ENCODE data around the gene C3orf22. TPM values are rescaled to one million over a fixed set of nuclear protein-coding genes. Genes with fewer than 3 reads are reported as not detected.

C3orf22 gene
- total and polyA plus RNA-seq, 9 of the 15 experiments (the other 6 are each of a cell fraction or from before 2014, with no cell fraction given): not detected

- POLR2A ChIA-PET: no interaction called here
Observed at GRCh38 chr3:126516152-126516935, 42.4 kb downstream of the C3orf22 start.

More at GRCh38 chr3:126516152-126516935, 42.4 kb downstream of the C3orf22 start:
- WGBS (ENCODE audit: insufficient coverage, low coverage, missing lambda C conversion rate): 0% methylated on average over 2 of the region's 6 CpGs
- in situ Hi-C loops (cut with MboI) (no loop called here), intact Hi-C loops (cut with micrococcal nuclease) (no loop called here)
- H4K20me1 ChIP-seq (replicated peaks; ENCODE audit: control insufficient read depth, insufficient read depth, low read length): no peaks in the 10 kb centered on the region
- CTCF ChIA-PET (ENCODE audit: low intra/inter-chr PET ratio): no interaction called here
- H3K27me3 ChIP-seq (ENCODE audit: control insufficient read depth in 2 of 2, insufficient read depth in 2 of 2, low read length in 2 of 2): peaks cover 2 to 30% of the 10 kb centered on the region in 2 experiments; a peak in 3 of 5 replicates
- no peaks in the 10 kb centered on the region for H3K9me3 ChIP-seq (replicated peaks; ENCODE audit: control insufficient read depth, insufficient read depth, low read depth, low read length)
- no peak overlapping the region for H3K4me2 ChIP-seq (ENCODE audit: insufficient read depth, low read length)
- H3K4me1 ChIP-seq (replicated peaks in 1 of 2; ENCODE audit: control insufficient read depth in 2 of 2, insufficient read depth in 2 of 2, low read length in 2 of 2): no peaks in the 10 kb centered on the region
- no peak overlapping the region for H3K4me3 ChIP-seq
- no peaks in the 10 kb centered on the region for H3K79me2 ChIP-seq (ENCODE audit: control insufficient read depth, insufficient read depth, low read length)
- no peaks in the 10 kb centered on the region for H3K36me3 ChIP-seq (ENCODE audit: control insufficient read depth, insufficient read depth, low read length)
- no peak for TF ChIP-seq RFX7 (CRISPR knock-in tag; IDR thresholded peaks at IDR 0.05)
- no peak for TF ChIP-seq TBL1XR1 (IDR thresholded peaks at IDR 0.05; ENCODE audit: low read length in 2 of 2)
- no peak for TF ChIP-seq ZNF23 (CRISPR knock-in tag; IDR thresholded peaks at IDR 0.05)
- TF ChIP-seq HEY1 (CRISPR knock-in tag; IDR thresholded peaks at IDR 0.05; ENCODE audit: borderline replicate concordance): no peak
- no peak for TF ChIP-seq HES1 (IDR thresholded peaks at IDR 0.05; ENCODE audit: low read depth)
- DNase-seq (ENCODE audit: extremely low read depth in 1 of 4, low spot score in 3 of 4) (no peak), ATAC-seq (no peak), FAIRE-seq (no peak)
- H3K9me1 ChIP-seq (ENCODE audit: control insufficient read depth, insufficient read depth, low read length): no peaks in the 10 kb centered on the region
- no peak overlapping the region for H3K9ac ChIP-seq (ENCODE audit: insufficient read depth in 1 of 2, low read depth in 2 of 2, low read length in 2 of 2)
- no peak overlapping the region for H2AFZ ChIP-seq (ENCODE audit: low read depth, low read length)
- no peak overlapping the region for H3K27ac ChIP-seq (ENCODE audit: extremely low read depth, low read depth, low read length)
- BruUV-seq (replicated peaks): no TSS peak

All from K562 (cell line).